Mesendoderm (in vitro differentiated cells): ENCODE data around the gene DDX54.

Experiments used
- DNase-seq: peaks from one replicate; pipeline ENCODE4 v3.0.0; 2013
- H2AK5ac ChIP-seq: 2 replicates; pipeline ENCODE4 v1.6.1; 2013; ENCODE audit warnings: low read length, inconsistent platforms
- H2BK120ac ChIP-seq: 2 replicates; pipeline ENCODE4 v1.6.1; 2013; ENCODE audit warnings: low read depth, mild to moderate bottlenecking, low read length, moderate library complexity, mixed read lengths
- H2BK15ac ChIP-seq: replicated peaks from 2 replicates; pipeline ENCODE4 v1.6.1; 2013; ENCODE audit warnings: low read depth, mild to moderate bottlenecking, moderate library complexity
- H2BK5ac ChIP-seq: 2 replicates; pipeline ENCODE4 v1.6.1; 2013; ENCODE audit warnings: low read length, inconsistent platforms
- H3K18ac ChIP-seq: 2 replicates; pipeline ENCODE4 v1.6.1; 2013; ENCODE audit warnings: mild to moderate bottlenecking, low read length, mixed read lengths
- H3K23ac ChIP-seq: one replicate; pipeline ENCODE4 v1.6.1; 2013; ENCODE audit warnings: low read length
- H3K27ac ChIP-seq: 2 replicates; pipeline ENCODE4 v1.5.1; 2013; ENCODE audit warnings: low read depth, mild to moderate bottlenecking, inconsistent platforms, low read length, moderate library complexity
- H3K27me3 ChIP-seq: 2 replicates; pipeline ENCODE4 v1.6.1; 2013; ENCODE audit warnings: low read length, control low read depth, mild to moderate bottlenecking, inconsistent platforms; ENCODE audit not compliant: insufficient read depth, poor library complexity
- H3K36me3 ChIP-seq: 2 replicates; pipeline ENCODE4 v1.6.1; 2013; ENCODE audit warnings: low read length, inconsistent platforms; ENCODE audit not compliant: control insufficient read depth, insufficient read depth
- H3K4ac ChIP-seq: one replicate; pipeline ENCODE4 v1.6.1; 2013; ENCODE audit warnings: low read depth, mild to moderate bottlenecking, low read length, moderate library complexity
- H3K4me1 ChIP-seq: 2 replicates; pipeline ENCODE4 v1.6.1; 2013; ENCODE audit warnings: low read depth, low read length, inconsistent platforms; ENCODE audit not compliant: control insufficient read depth
- H3K4me2 ChIP-seq: 2 replicates; pipeline ENCODE4 v1.6.1; 2013; ENCODE audit warnings: low read length
- H3K4me3 ChIP-seq: 2 replicates; pipeline ENCODE4 v1.5.1; 2013; ENCODE audit warnings: mild to moderate bottlenecking, low read length
- H3K56ac ChIP-seq: one replicate; pipeline ENCODE4 v1.6.1; 2013; ENCODE audit warnings: low read length
- H3K79me1 ChIP-seq: 2 replicates; pipeline ENCODE4 v1.6.1; 2013; ENCODE audit warnings: low read length, inconsistent platforms
- H3K79me2 ChIP-seq: 2 replicates; pipeline ENCODE4 v1.6.1; 2013; ENCODE audit warnings: mild to moderate bottlenecking, low read length; ENCODE audit not compliant: control insufficient read depth, insufficient read depth
- H3K9ac ChIP-seq: 2 replicates; pipeline ENCODE4 v1.6.1; 2013; ENCODE audit warnings: low read length, inconsistent platforms
- H4K5ac ChIP-seq: one replicate; pipeline ENCODE4 v1.6.1; 2013; ENCODE audit warnings: low read length
- H4K8ac ChIP-seq: one replicate; pipeline ENCODE4 v1.6.1; 2013; ENCODE audit warnings: low read depth, mild to moderate bottlenecking, control low read depth, low read length, moderate library complexity
- WGBS: extraction: QIAGEN DNeasy Blood & Tissue Kit; methylation state at CpG from one replicate; pipeline ENCODE4 v1.1.7; 2013; ENCODE audit warnings: low lambda C conversion rate, missing lambda C conversion rate; ENCODE audit not compliant: insufficient coverage; ENCODE audit errors: extremely low coverage; 5-methylcytosine and 5-hydroxymethylcytosine counted together

Gene DDX54

GRCh38 chr12:113165521-113166450, 19.5 kb downstream of the DDX54 start:
- Histone ChIP-seq H4K8ac (no peak overlapping the region), H3K79me2 (no peaks in the 10 kb centered on the region), H3K79me1 (no peaks in the 10 kb centered on the region), H2BK15ac (no peak overlapping the region), H4K5ac (no peak overlapping the region), H3K27ac (no peak overlapping the region), H3K4ac (no peak overlapping the region), H3K9ac (no peak overlapping the region), H3K23ac (no peak overlapping the region), H3K56ac (no peak overlapping the region), H2AK5ac (no peak overlapping the region), H3K4me3 (no peak overlapping the region), H3K36me3 (peaks cover 9% of the 10 kb centered on the region), H3K18ac (no peak overlapping the region), H2BK120ac (no peak overlapping the region), H2BK5ac (no peak overlapping the region), H3K4me2 (no peak overlapping the region), H3K4me1 (no peaks in the 10 kb centered on the region), H3K27me3 (no peaks in the 10 kb centered on the region)
- peak; percentile 12 for DNase-seq
- no CpG with 5 or more reads among the region's 32 CpGs for WGBS

- no peak overlapping the region for H3K4me3 ChIP-seq
- no peak overlapping the region for H2AK5ac ChIP-seq
- no peak overlapping the region for H2BK5ac ChIP-seq
- H3K56ac ChIP-seq: no peak overlapping the region
- no peak overlapping the region for H3K4ac ChIP-seq
- no peaks in the 10 kb centered on the region for H3K79me2 ChIP-seq
- H4K8ac ChIP-seq: no peak overlapping the region
- H2BK120ac ChIP-seq: no peak overlapping the region
- no peak overlapping the region for H2BK15ac ChIP-seq
- no peak overlapping the region for H3K18ac ChIP-seq
- H3K79me1 ChIP-seq: no peaks in the 10 kb centered on the region
- H3K27me3 ChIP-seq: no peaks in the 10 kb centered on the region
- no peak overlapping the region for H3K4me2 ChIP-seq
- H3K23ac ChIP-seq: no peak overlapping the region
- H3K4me1 ChIP-seq: no peaks in the 10 kb centered on the region
- no peak overlapping the region for H4K5ac ChIP-seq
- H3K27ac ChIP-seq: no peak overlapping the region
- H3K36me3 ChIP-seq: peaks cover 13% of the 10 kb centered on the region
- no peak for DNase-seq
- no peak overlapping the region for H3K9ac ChIP-seq
- no CpG with 5 or more reads among the region's 13 CpGs for WGBS
Measured at GRCh38 chr12:113164014-113164413, 21.3 kb downstream of the DDX54 start.

- Histone ChIP-seq H3K27ac (no peak overlapping the region), H3K27me3 (no peaks in the 10 kb centered on the region), H3K36me3 (peaks cover 14% of the 10 kb centered on the region), H3K4me3 (no peak overlapping the region), H4K8ac (no peak overlapping the region), H3K9ac (no peak overlapping the region), H4K5ac (no peak overlapping the region), H3K79me1 (no peaks in the 10 kb centered on the region), H3K4me2 (no peak overlapping the region), H3K4ac (no peak overlapping the region), H3K4me1 (no peaks in the 10 kb centered on the region), H3K23ac (no peak overlapping the region), H2BK5ac (no peak overlapping the region), H3K56ac (no peak overlapping the region), H2BK120ac (no peak overlapping the region), H2AK5ac (no peak overlapping the region), H3K18ac (no peak overlapping the region), H2BK15ac (no peak overlapping the region), H3K79me2 (no peaks in the 10 kb centered on the region)
- no peak for DNase-seq
- WGBS: no CpG with 5 or more reads among the region's 12 CpGs
Measured at GRCh38 chr12:113163030-113163360, 22.3 kb downstream of the DDX54 start.

GRCh38 chr12:113162102-113163029, 22.9 kb downstream of the DDX54 start:
- no peak overlapping the region for H3K56ac ChIP-seq
- peaks cover 14% of the 10 kb centered on the region for H3K36me3 ChIP-seq
- H3K27ac ChIP-seq: no peak overlapping the region

GRCh38 chr12:113161415-113162016, 23.8 kb downstream of the DDX54 start:
- H3K18ac ChIP-seq: no peak overlapping the region
- H3K9ac ChIP-seq: no peak overlapping the region
- no peak overlapping the region for H3K4ac ChIP-seq
- peak; percentile 99 for DNase-seq
- H2BK120ac ChIP-seq: no peak overlapping the region
- H3K27me3 ChIP-seq: no peaks in the 10 kb centered on the region
- no peak overlapping the region for H4K8ac ChIP-seq
- H3K4me1 ChIP-seq: no peaks in the 10 kb centered on the region
- no peak overlapping the region for H3K56ac ChIP-seq
- H3K23ac ChIP-seq: no peak overlapping the region
- H2BK15ac ChIP-seq: no peak overlapping the region
- H3K4me3 ChIP-seq: no peak overlapping the region
- peaks cover 14% of the 10 kb centered on the region for H3K36me3 ChIP-seq
- no peak overlapping the region for H3K4me2 ChIP-seq
- no peaks in the 10 kb centered on the region for H3K79me1 ChIP-seq
- no peak overlapping the region for H2BK5ac ChIP-seq
- H4K5ac ChIP-seq: no peak overlapping the region
- H3K27ac ChIP-seq: no peak overlapping the region
- no peaks in the 10 kb centered on the region for H3K79me2 ChIP-seq
- no CpG with 5 or more reads among the region's 26 CpGs for WGBS
- no peak overlapping the region for H2AK5ac ChIP-seq

More at GRCh38 chr12:113162102-113163029, 22.9 kb downstream of the DDX54 start:
- H2BK120ac ChIP-seq: no peak overlapping the region
- no peak overlapping the region for H2BK15ac ChIP-seq
- H3K4me1 ChIP-seq: no peaks in the 10 kb centered on the region
- no peak overlapping the region for H3K18ac ChIP-seq
- no peak overlapping the region for H3K23ac ChIP-seq
- H3K79me1 ChIP-seq: no peaks in the 10 kb centered on the region
- no peak overlapping the region for H3K4me3 ChIP-seq
- no peaks in the 10 kb centered on the region for H3K79me2 ChIP-seq
- DNase-seq: peak; percentile 50
- no peak overlapping the region for H2BK5ac ChIP-seq
- WGBS: no CpG with 5 or more reads among the region's 25 CpGs
- no peak overlapping the region for H3K4me2 ChIP-seq
- H3K4ac ChIP-seq: no peak overlapping the region
- H3K27me3 ChIP-seq: no peaks in the 10 kb centered on the region
- no peak overlapping the region for H4K5ac ChIP-seq
- no peak overlapping the region for H2AK5ac ChIP-seq
- no peak overlapping the region for H3K9ac ChIP-seq
- no peak overlapping the region for H4K8ac ChIP-seq
